Gastroesophageal sphincter (tissue), 3 donors: ENCODE data around the gene SYNM.

Experiments
- EP300 ChIP-seq: sonication (generic); formaldehyde crosslinking; IDR thresholded peaks from one replicate; pipeline ENCODE4 v1.6.1; 2017; ENCODE audit warnings: antibody characterized with exemption, mild to moderate bottlenecking
- POLR2A ChIP-seq, 2 donors: fragments of 450-650 bp; IDR thresholded peaks; one replicate each; pipeline ENCODE4 v1.6.1; 2017; ENCODE audit warnings: antibody characterized with exemption in 2 of 2, mild to moderate bottlenecking in 2 of 2, moderate library complexity in 1 of 2
- POLR2AphosphoS5 ChIP-seq: sonication (generic); formaldehyde crosslinking; IDR thresholded peaks from one replicate; pipeline ENCODE4 v1.6.1; 2017; ENCODE audit warnings: antibody characterized with exemption
- TF ChIP-seq, protein P1 (sequence below), 4 experiments: fragments of 200-600 bp in 2 of 4; fragments of 450-650 bp in 2 of 4; sonication (generic) in 1 of 4; IDR thresholded peaks; one replicate each; pipeline ENCODE4 v1.5.1; 2017 to 2019; ENCODE audit warnings: antibody characterized with exemption in 4 of 4, mild to moderate bottlenecking in 2 of 4, moderate library complexity in 2 of 4

DNA sequence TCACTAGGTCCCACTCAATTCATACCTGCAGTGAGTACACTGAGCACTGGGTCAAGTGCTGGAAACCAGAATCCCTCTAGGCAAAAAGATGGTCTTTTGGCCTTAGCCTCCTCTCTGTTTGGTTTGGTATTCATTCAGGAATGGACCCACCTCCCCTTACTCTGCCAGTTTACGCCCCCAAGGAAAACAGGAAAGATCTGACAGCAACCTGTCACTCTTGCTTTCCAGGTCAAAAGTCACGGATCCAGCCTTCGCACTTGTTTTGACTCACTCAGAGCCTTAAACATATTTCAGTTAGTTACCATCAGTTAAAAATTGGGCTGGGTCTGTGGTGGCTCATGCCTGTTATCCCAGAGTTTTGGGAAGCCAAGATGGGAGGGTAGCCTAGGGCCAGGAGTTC is 68.1 kb downstream of the SYNM start:
- TF ChIP-seq, protein P1, sequence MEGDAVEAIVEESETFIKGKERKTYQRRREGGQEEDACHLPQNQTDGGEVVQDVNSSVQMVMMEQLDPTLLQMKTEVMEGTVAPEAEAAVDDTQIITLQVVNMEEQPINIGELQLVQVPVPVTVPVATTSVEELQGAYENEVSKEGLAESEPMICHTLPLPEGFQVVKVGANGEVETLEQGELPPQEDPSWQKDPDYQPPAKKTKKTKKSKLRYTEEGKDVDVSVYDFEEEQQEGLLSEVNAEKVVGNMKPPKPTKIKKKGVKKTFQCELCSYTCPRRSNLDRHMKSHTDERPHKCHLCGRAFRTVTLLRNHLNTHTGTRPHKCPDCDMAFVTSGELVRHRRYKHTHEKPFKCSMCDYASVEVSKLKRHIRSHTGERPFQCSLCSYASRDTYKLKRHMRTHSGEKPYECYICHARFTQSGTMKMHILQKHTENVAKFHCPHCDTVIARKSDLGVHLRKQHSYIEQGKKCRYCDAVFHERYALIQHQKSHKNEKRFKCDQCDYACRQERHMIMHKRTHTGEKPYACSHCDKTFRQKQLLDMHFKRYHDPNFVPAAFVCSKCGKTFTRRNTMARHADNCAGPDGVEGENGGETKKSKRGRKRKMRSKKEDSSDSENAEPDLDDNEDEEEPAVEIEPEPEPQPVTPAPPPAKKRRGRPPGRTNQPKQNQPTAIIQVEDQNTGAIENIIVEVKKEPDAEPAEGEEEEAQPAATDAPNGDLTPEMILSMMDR (IDR thresholded peaks at IDR 0.05) = no peak
- TF ChIP-seq POLR2A (IDR thresholded peaks at IDR 0.05) (no peak), EP300 (no peak), POLR2AphosphoS5 (no peak)
